Limb (tissue), 2 donors: ENCODE data around the gene BEND6.
"Not testable (repeated sequence)": the region's sequence is repeated elsewhere in the genome, so short reads cannot be mapped to it uniquely, and the experiment has no call there.

ENCODE experiments used
- DNase-seq, 2 donors: peaks; one replicate each; pipeline ENCODE4 v3.0.0-alpha.2; 2016; ENCODE audit errors: extremely low spot score in 2 of 2

Gene BEND6

GRCh38 chr6:57027301-57027700 is 72.4 kb downstream of the BEND6 start:
- no peak for DNase-seq

- DNase-seq: no peak
Observed at GRCh38 chr6:57029213-57029612, 74.3 kb downstream of the BEND6 start.

GRCh38 chr6:57033228-57033627 is 78.3 kb downstream of the BEND6 start:
- DNase-seq: no peak

- DNase-seq: no peak
Observed at GRCh38 chr6:57035549-57035948, 80.6 kb downstream of the BEND6 start.

- no peak for DNase-seq
Observed at GRCh38 chr6:57038906-57039305, 84.0 kb downstream of the BEND6 start.

GRCh38 chr6:57040011-57040410 is 85.1 kb downstream of the BEND6 start:
- no peak for DNase-seq

- DNase-seq: not testable (repeated sequence)
Observed at GRCh38 chr6:57044061-57044460, 89.2 kb downstream of the BEND6 start.

- DNase-seq: no peak
Observed at GRCh38 chr6:57044568-57044967, 89.7 kb downstream of the BEND6 start.

- peak; percentile 91 to 92 for DNase-seq
Observed at GRCh38 chr6:57046332-57047256, 91.7 kb downstream of the BEND6 start, which contains the start of gene KIAA1586. TSS of gene KIAA1586 (plus strand) at chr6:57046693. CDS start at chr6:57046756, 63 bp downstream.

GRCh38 chr6:57047257-57047585 is 92.3 kb downstream of the BEND6 start:
- not testable (repeated sequence) for DNase-seq

GRCh38 chr6:57047859-57048258 is 93.0 kb downstream of the BEND6 start:
- DNase-seq: not testable (repeated sequence)

GRCh38 chr6:57048577-57048976 is 93.7 kb downstream of the BEND6 start:
- DNase-seq: no peak

- no peak for DNase-seq
Observed at GRCh38 chr6:57063847-57064246, 108.9 kb downstream of the BEND6 start.

GRCh38 chr6:57064809-57065208 is 109.9 kb downstream of the BEND6 start:
- DNase-seq: no peak

- no peak for DNase-seq
Observed at GRCh38 chr6:57068061-57068460, 113.2 kb downstream of the BEND6 start.

GRCh38 chr6:57069228-57069627 is 114.3 kb downstream of the BEND6 start:
- no peak for DNase-seq

- DNase-seq: no peak
Observed at GRCh38 chr6:57069920-57070331, 115.0 kb downstream of the BEND6 start.

- no peak for DNase-seq
Observed at GRCh38 chr6:57072108-57072507, 117.2 kb downstream of the BEND6 start.

GRCh38 chr6:57074383-57074782 is 119.5 kb downstream of the BEND6 start:
- no peak for DNase-seq

- no peak for DNase-seq
Observed at GRCh38 chr6:57075092-57075491, 120.2 kb downstream of the BEND6 start.
